GM23338 (cell line): ENCODE results near the gene FBLN2. TPM values are rescaled to one million over a fixed set of nuclear protein-coding genes. Genes with fewer than 3 reads are reported as not detected.

Experiments used
- ATAC-seq: fragments of 200-7000 bp; cut with Tn5 transposase; 3 replicates; pipeline ENCODE4 v1.9.1; 2020
- DNase-seq: peaks from one replicate; pipeline ENCODE4 v3.0.0-alpha.2; 2015; ENCODE audit warnings: low spot score
- H2AFZ ChIP-seq: fragments of 200-600 bp; sonication (generic); 2 replicates; pipeline ENCODE4 v1.8.0; 2016; ENCODE audit warnings: antibody characterized with exemption, mild to moderate bottlenecking, moderate library complexity
- H3F3A ChIP-seq: fragments of 200-600 bp; sonication (generic); replicated peaks from 2 replicates; pipeline ENCODE4 v1.8.0; 2017; ENCODE audit warnings: antibody characterized with exemption, mixed run types, low read depth
- H3K27ac ChIP-seq: fragments of 200-600 bp; sonication (generic); 2 replicates; pipeline ENCODE4 v1.6.1; 2016; ENCODE audit warnings: low read depth
- H3K27me3 ChIP-seq: fragments of 200-600 bp; sonication (generic); 2 replicates; pipeline ENCODE4 v1.8.0; 2016; ENCODE audit warnings: mild to moderate bottlenecking, mixed run types, moderate library complexity; ENCODE audit not compliant: insufficient read depth
- H3K36me3 ChIP-seq: fragments of 200-600 bp; sonication (generic); 2 replicates; pipeline ENCODE4 v1.8.0; 2016; ENCODE audit warnings: mild to moderate bottlenecking; ENCODE audit not compliant: insufficient read depth
- H3K4me1 ChIP-seq: fragments of 200-600 bp; sonication (generic); 2 replicates; pipeline ENCODE4 v1.8.0; 2016; ENCODE audit warnings: mild to moderate bottlenecking, moderate library complexity; ENCODE audit not compliant: insufficient read depth
- H3K4me2 ChIP-seq: fragments of 200-600 bp; sonication (generic); 2 replicates; pipeline ENCODE4 v1.7.1; 2017; ENCODE audit warnings: mixed run types
- H3K4me3 ChIP-seq: fragments of 200-600 bp; sonication (generic); 2 replicates; pipeline ENCODE4 v1.6.1; 2016; ENCODE audit warnings: mixed run types
- H3K79me2 ChIP-seq: fragments of 200-600 bp; sonication (generic); replicated peaks from 2 replicates; pipeline ENCODE4 v1.8.0; 2017; ENCODE audit warnings: mild to moderate bottlenecking; ENCODE audit not compliant: insufficient read depth
- H3K9me2 ChIP-seq: fragments of 200-600 bp; sonication (generic); 2 replicates; pipeline ENCODE4 v1.8.0; 2017; ENCODE audit not compliant: insufficient read depth
- H4K20me1 ChIP-seq: fragments of 200-600 bp; sonication (generic); replicated peaks from 2 replicates; pipeline ENCODE4 v1.8.0; 2017; ENCODE audit warnings: mild to moderate bottlenecking; ENCODE audit not compliant: insufficient read depth
- H3K27ac Mint-ChIP-seq: 2 replicates; pipeline ENCODE4 v1.8.0; 2020; ENCODE audit warnings: inconsistent platforms, mild to moderate bottlenecking, moderate library complexity, mixed read lengths
- H3K27me3 Mint-ChIP-seq: 3 replicates; pipeline ENCODE4 v1.8.0; 2022; ENCODE audit warnings: low read depth, mild to moderate bottlenecking, moderate library complexity, mixed read lengths, inconsistent platforms; ENCODE audit not compliant: insufficient read depth, poor library complexity
- H3K36me3 Mint-ChIP-seq: 3 replicates; pipeline ENCODE4 v1.8.0; 2021; ENCODE audit warnings: low read depth, mild to moderate bottlenecking, inconsistent platforms, moderate library complexity, mixed read lengths
- H3K4me1 Mint-ChIP-seq: 3 replicates; pipeline ENCODE4 v1.8.0; 2020; ENCODE audit warnings: mild to moderate bottlenecking, inconsistent platforms, mixed read lengths
- H3K4me3 Mint-ChIP-seq: 3 replicates; pipeline ENCODE4 v1.8.0; 2021; ENCODE audit warnings: moderate library complexity, mild to moderate bottlenecking, inconsistent platforms, mixed read lengths
- H3K9me3 Mint-ChIP-seq: 3 replicates; pipeline ENCODE4 v1.8.0; 2020; ENCODE audit warnings: moderate library complexity, mild to moderate bottlenecking, inconsistent platforms, mixed read lengths
- CREB1 ChIP-seq: fragments of 250-450 bp; sonication (Bioruptor Pico); IDR thresholded peaks from 2 replicates; pipeline ENCODE4 v1.5.0; 2020; ENCODE audit warnings: low read depth, mild to moderate bottlenecking, moderate library complexity
- EZH2 ChIP-seq: fragments of 200-600 bp; sonication (generic); IDR thresholded peaks from one replicate; pipeline ENCODE4 v1.8.0; 2017; ENCODE audit warnings: antibody characterized with exemption, mild to moderate bottlenecking, low read depth; ENCODE audit not compliant: unreplicated experiment
- EZH2phosphoT487 ChIP-seq: fragments of 200-600 bp; sonication (generic); IDR thresholded peaks from one replicate; pipeline ENCODE4 v1.8.1; 2018; ENCODE audit warnings: antibody characterized with exemption; ENCODE audit not compliant: unreplicated experiment
- JUNB ChIP-seq: IDR thresholded peaks from one replicate; pipeline ENCODE4 v1.6.1; 2016; ENCODE audit warnings: antibody characterized with exemption; ENCODE audit not compliant: unreplicated experiment
- NANOG ChIP-seq: IDR thresholded peaks from 2 replicates; pipeline ENCODE4 v1.6.1; 2016; ENCODE audit warnings: antibody characterized with exemption, borderline replicate concordance
- POLR2AphosphoS5 ChIP-seq: IDR thresholded peaks from 2 replicates; pipeline ENCODE4 v1.6.1; 2016; ENCODE audit warnings: antibody characterized with exemption, low read depth
- STAT1 ChIP-seq: IDR thresholded peaks from one replicate; pipeline ENCODE4 v1.6.1; 2016; ENCODE audit warnings: antibody characterized with exemption; ENCODE audit not compliant: unreplicated experiment
- ZNF114 ChIP-seq: fragments of 250-450 bp; sonication (Bioruptor Pico); IDR thresholded peaks from 2 replicates; pipeline ENCODE4 v1.5.0; 2020; ENCODE audit warnings: mild to moderate bottlenecking, moderate library complexity
- ZNF331 ChIP-seq: fragments of 250-450 bp; sonication (Bioruptor Pico); IDR thresholded peaks from 2 replicates; pipeline ENCODE4 v1.5.0; 2020; ENCODE audit warnings: low read depth, mild to moderate bottlenecking, moderate library complexity
- polyA plus RNA-seq: library from polyadenylated mRNA; unstranded; fragments of >200 nt; fragmentation: Nextera tagmentation; extraction: Ambion mirVana; gene quantifications from 2 replicates; pipeline ENCODE4 v1.2.1, GENCODE V29; 2016
- total RNA-seq: library from RNA; depleted of rRNA; stranded (reverse); fragments of >200 nt; shearing (Covaris generic); gene quantifications from 2 replicates; pipeline ENCODE4 v1.2.3, GENCODE V29; 2014
- TF ChIP-seq, protein P1 (sequence below): IDR thresholded peaks from one replicate; pipeline ENCODE4 v1.6.1; 2018; ENCODE audit warnings: antibody characterized with exemption; ENCODE audit not compliant: unreplicated experiment
- TF ChIP-seq, protein P2 (sequence below): IDR thresholded peaks from 2 replicates; pipeline ENCODE4 v1.6.1; 2016; ENCODE audit warnings: antibody characterized with exemption
- TF ChIP-seq, protein P3 (sequence below), 2 experiments: fragments of 200-600 bp in 1 of 2; sonication (generic) in 1 of 2; conservative IDR thresholded peaks; 2 replicates each; pipeline versions ENCODE4 v1.5.1 to v1.6.1; 2016 to 2017; ENCODE audit warnings: antibody characterized with exemption in 2 of 2, low read depth in 2 of 2, mild to moderate bottlenecking in 2 of 2, moderate library complexity in 1 of 2
- TF ChIP-seq, protein P4 (sequence below): fragments of 250-450 bp; sonication (Bioruptor Pico); IDR thresholded peaks from 2 replicates; pipeline ENCODE4 v1.5.0; 2020; ENCODE audit warnings: mild to moderate bottlenecking, moderate library complexity

Gene FBLN2
- total and polyA plus RNA-seq, 2 experiments from 2014 or later = 18.8 to 26.8 TPM

DNA sequence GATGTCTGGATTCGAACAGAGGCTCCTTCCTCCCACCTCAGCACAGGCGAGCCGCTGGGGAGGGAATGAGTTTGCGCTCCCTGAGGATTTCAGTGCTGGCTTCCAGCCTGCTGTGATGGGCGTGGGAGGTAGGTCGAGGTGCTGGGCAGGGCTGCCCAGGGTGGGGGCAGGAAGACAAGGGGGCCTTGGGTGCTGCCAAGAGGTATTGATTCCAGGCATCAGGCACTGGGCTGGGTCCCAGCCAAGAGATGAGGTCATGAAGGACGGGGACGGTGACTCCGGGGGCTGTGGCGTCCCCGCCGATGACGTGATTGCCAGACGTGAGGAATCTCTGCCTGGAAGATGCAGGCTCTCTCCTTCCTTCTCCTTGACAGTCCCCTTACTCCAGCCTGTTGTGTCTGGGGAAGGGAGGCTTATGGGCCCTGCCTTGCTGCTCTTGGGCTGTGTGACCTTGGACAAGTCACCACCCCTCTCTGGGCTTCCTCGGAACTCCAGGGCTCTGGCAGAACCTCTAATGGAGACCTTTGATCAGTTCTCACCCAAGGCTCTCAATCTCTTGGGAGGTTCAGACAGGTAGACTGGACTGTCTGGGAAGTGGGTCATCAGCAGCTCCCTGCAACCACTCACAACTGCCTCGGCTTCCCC is 116.8 kb downstream of the FBLN2 start:
- TF ChIP-seq EZH2phosphoT487 = no peak
- TF ChIP-seq, protein P1, sequence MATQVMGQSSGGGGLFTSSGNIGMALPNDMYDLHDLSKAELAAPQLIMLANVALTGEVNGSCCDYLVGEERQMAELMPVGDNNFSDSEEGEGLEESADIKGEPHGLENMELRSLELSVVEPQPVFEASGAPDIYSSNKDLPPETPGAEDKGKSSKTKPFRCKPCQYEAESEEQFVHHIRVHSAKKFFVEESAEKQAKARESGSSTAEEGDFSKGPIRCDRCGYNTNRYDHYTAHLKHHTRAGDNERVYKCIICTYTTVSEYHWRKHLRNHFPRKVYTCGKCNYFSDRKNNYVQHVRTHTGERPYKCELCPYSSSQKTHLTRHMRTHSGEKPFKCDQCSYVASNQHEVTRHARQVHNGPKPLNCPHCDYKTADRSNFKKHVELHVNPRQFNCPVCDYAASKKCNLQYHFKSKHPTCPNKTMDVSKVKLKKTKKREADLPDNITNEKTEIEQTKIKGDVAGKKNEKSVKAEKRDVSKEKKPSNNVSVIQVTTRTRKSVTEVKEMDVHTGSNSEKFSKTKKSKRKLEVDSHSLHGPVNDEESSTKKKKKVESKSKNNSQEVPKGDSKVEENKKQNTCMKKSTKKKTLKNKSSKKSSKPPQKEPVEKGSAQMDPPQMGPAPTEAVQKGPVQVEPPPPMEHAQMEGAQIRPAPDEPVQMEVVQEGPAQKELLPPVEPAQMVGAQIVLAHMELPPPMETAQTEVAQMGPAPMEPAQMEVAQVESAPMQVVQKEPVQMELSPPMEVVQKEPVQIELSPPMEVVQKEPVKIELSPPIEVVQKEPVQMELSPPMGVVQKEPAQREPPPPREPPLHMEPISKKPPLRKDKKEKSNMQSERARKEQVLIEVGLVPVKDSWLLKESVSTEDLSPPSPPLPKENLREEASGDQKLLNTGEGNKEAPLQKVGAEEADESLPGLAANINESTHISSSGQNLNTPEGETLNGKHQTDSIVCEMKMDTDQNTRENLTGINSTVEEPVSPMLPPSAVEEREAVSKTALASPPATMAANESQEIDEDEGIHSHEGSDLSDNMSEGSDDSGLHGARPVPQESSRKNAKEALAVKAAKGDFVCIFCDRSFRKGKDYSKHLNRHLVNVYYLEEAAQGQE = no peak
- TF ChIP-seq, protein P2, sequence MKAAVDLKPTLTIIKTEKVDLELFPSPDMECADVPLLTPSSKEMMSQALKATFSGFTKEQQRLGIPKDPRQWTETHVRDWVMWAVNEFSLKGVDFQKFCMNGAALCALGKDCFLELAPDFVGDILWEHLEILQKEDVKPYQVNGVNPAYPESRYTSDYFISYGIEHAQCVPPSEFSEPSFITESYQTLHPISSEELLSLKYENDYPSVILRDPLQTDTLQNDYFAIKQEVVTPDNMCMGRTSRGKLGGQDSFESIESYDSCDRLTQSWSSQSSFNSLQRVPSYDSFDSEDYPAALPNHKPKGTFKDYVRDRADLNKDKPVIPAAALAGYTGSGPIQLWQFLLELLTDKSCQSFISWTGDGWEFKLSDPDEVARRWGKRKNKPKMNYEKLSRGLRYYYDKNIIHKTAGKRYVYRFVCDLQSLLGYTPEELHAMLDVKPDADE = no peak
- TF ChIP-seq EZH2 = no peak
- no peak for TF ChIP-seq STAT1
- TF ChIP-seq, protein P3, sequence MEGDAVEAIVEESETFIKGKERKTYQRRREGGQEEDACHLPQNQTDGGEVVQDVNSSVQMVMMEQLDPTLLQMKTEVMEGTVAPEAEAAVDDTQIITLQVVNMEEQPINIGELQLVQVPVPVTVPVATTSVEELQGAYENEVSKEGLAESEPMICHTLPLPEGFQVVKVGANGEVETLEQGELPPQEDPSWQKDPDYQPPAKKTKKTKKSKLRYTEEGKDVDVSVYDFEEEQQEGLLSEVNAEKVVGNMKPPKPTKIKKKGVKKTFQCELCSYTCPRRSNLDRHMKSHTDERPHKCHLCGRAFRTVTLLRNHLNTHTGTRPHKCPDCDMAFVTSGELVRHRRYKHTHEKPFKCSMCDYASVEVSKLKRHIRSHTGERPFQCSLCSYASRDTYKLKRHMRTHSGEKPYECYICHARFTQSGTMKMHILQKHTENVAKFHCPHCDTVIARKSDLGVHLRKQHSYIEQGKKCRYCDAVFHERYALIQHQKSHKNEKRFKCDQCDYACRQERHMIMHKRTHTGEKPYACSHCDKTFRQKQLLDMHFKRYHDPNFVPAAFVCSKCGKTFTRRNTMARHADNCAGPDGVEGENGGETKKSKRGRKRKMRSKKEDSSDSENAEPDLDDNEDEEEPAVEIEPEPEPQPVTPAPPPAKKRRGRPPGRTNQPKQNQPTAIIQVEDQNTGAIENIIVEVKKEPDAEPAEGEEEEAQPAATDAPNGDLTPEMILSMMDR (conservative IDR thresholded peaks at IDR 0.05; ENCODE audit: low read depth in 2 of 2) = no peak
- no peak for TF ChIP-seq ZNF331 (CRISPR knock-in tag)
- TF ChIP-seq POLR2AphosphoS5 = no peak
- TF ChIP-seq JUNB = no peak
- no peak for TF ChIP-seq CREB1
- no peak for TF ChIP-seq NANOG
- TF ChIP-seq, protein P4, sequence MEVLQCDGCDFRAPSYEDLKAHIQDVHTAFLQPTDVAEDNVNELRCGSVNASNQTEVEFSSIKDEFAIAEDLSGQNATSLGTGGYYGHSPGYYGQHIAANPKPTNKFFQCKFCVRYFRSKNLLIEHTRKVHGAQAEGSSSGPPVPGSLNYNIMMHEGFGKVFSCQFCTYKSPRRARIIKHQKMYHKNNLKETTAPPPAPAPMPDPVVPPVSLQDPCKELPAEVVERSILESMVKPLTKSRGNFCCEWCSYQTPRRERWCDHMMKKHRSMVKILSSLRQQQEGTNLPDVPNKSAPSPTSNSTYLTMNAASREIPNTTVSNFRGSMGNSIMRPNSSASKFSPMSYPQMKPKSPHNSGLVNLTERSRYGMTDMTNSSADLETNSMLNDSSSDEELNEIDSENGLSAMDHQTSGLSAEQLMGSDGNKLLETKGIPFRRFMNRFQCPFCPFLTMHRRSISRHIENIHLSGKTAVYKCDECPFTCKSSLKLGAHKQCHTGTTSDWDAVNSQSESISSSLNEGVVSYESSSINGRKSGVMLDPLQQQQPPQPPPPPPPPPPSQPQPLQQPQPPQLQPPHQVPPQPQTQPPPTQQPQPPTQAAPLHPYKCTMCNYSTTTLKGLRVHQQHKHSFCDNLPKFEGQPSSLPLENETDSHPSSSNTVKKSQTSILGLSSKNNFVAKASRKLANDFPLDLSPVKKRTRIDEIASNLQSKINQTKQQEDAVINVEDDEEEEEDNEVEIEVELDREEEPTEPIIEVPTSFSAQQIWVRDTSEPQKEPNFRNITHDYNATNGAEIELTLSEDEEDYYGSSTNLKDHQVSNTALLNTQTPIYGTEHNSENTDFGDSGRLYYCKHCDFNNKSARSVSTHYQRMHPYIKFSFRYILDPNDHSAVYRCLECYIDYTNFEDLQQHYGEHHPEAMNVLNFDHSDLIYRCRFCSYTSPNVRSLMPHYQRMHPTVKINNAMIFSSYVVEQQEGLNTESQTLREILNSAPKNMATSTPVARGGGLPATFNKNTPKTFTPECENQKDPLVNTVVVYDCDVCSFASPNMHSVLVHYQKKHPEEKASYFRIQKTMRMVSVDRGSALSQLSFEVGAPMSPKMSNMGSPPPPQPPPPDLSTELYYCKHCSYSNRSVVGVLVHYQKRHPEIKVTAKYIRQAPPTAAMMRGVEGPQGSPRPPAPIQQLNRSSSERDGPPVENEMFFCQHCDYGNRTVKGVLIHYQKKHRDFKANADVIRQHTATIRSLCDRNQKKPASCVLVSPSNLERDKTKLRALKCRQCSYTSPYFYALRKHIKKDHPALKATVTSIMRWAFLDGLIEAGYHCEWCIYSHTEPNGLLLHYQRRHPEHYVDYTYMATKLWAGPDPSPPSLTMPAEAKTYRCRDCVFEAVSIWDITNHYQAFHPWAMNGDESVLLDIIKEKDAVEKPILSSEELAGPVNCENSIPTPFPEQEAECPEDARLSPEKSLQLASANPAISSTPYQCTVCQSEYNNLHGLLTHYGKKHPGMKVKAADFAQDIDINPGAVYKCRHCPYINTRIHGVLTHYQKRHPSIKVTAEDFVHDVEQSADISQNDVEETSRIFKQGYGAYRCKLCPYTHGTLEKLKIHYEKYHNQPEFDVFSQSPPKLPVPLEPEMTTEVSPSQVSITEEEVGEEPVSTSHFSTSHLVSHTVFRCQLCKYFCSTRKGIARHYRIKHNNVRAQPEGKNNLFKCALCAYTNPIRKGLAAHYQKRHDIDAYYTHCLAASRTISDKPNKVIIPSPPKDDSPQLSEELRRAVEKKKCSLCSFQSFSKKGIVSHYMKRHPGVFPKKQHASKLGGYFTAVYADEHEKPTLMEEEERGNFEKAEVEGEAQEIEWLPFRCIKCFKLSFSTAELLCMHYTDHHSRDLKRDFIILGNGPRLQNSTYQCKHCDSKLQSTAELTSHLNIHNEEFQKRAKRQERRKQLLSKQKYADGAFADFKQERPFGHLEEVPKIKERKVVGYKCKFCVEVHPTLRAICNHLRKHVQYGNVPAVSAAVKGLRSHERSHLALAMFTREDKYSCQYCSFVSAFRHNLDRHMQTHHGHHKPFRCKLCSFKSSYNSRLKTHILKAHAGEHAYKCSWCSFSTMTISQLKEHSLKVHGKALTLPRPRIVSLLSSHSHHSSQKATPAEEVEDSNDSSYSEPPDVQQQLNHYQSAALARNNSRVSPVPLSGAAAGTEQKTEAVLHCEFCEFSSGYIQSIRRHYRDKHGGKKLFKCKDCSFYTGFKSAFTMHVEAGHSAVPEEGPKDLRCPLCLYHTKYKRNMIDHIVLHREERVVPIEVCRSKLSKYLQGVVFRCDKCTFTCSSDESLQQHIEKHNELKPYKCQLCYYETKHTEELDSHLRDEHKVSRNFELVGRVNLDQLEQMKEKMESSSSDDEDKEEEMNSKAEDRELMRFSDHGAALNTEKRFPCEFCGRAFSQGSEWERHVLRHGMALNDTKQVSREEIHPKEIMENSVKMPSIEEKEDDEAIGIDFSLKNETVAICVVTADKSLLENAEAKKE (CRISPR knock-in tag) = no peak
- no peak for TF ChIP-seq ZNF114 (CRISPR knock-in tag)
- Mint-ChIP-seq H3K36me3 (no peaks in the 10 kb centered on the region), H3K27ac (no peak overlapping the region), H3K9me3 (no peaks in the 10 kb centered on the region), H3K4me1 (peaks cover 16% of the 10 kb centered on the region), H3K27me3 (peaks cover 7% of the 10 kb centered on the region), H3K4me3 (no peak overlapping the region)
- no peaks in the 10 kb centered on the region for H4K20me1 ChIP-seq
- H3K4me1 ChIP-seq = peaks cover 9% of the 10 kb centered on the region
- H3K4me3 ChIP-seq = no peak overlapping the region
- H2AFZ ChIP-seq = no peak overlapping the region
- DNase-seq (no peak), ATAC-seq (no peak)
- H3K27ac ChIP-seq = no peak overlapping the region
- H3K79me2 ChIP-seq = no peaks in the 10 kb centered on the region
- no peaks in the 10 kb centered on the region for H3K27me3 ChIP-seq
- H3K4me2 ChIP-seq = no peak overlapping the region
- no peaks in the 10 kb centered on the region for H3K9me2 ChIP-seq
- H3F3A ChIP-seq = no peaks in the 10 kb centered on the region
- H3K36me3 ChIP-seq = no peaks in the 10 kb centered on the region
